IMR-90 (cell line): ENCODE data around the gene NFKBIB. TPM values are rescaled to one million over a fixed set of nuclear protein-coding genes. Genes with fewer than 3 reads are reported as not detected.

Experiments used
- ATAC-seq: fragments of 200-7000 bp; cut with Tn5 transposase; 2 replicates; pipeline ENCODE4 v1.9.1; 2020; ENCODE audit warnings: low read depth, mild to moderate bottlenecking, moderate library complexity
- BruUV-seq: library from RNA; stranded (reverse); fragments of 400-500 nt; replicated peaks from 2 replicates; lab custom pipeline; 2021; lab: Mats Ljungman, UMichigan
- CTCF ChIA-PET: fragments of 300-600 bp; formaldehyde crosslinking; extraction: SDS; loops from one replicate; lab custom pipeline; 2021; ENCODE audit warnings: antibody characterized with exemption; lab: Yijun Ruan, JAX
- POLR2A ChIA-PET: fragments of 300-600 bp; sonication (Branson Sonifier 250); formaldehyde crosslinking; loops from one replicate; lab custom pipeline; 2022; ENCODE audit warnings: antibody characterized with exemption; ENCODE audit not compliant: unreplicated experiment; lab: Charles Lee
- DNase-seq: peaks from one replicate; pipeline ENCODE4 v3.0.0; 2013
- H2AFZ ChIP-seq: replicated peaks from 2 replicates; pipeline ENCODE3; 2013; ENCODE audit warnings: low read length, mild to moderate bottlenecking; ENCODE audit not compliant: poor library complexity
- H2AK5ac ChIP-seq: 2 replicates; pipeline ENCODE4 v1.6.1; 2013; ENCODE audit warnings: low read depth, low read length, inconsistent platforms
- H2AK9ac ChIP-seq: replicated peaks from 2 replicates; pipeline ENCODE3; 2013; ENCODE audit warnings: mild to moderate bottlenecking, low read depth, low read length, moderate library complexity; ENCODE audit not compliant: poor library complexity
- H2BK120ac ChIP-seq: 2 replicates; pipeline ENCODE4 v1.6.1; 2013; ENCODE audit warnings: low read depth, low read length, inconsistent platforms
- H2BK15ac ChIP-seq: 3 replicates; pipeline ENCODE4 v1.6.1; 2013; ENCODE audit warnings: low read depth, low read length, inconsistent platforms
- H2BK20ac ChIP-seq: 2 replicates; pipeline ENCODE4 v1.6.1; 2013; ENCODE audit warnings: low read depth, mild to moderate bottlenecking, inconsistent platforms, low read length, moderate library complexity
- H2BK5ac ChIP-seq: 2 replicates; pipeline ENCODE4 v1.6.1; 2013; ENCODE audit warnings: mild to moderate bottlenecking, low read depth, low read length, inconsistent platforms; ENCODE audit not compliant: poor library complexity, severe bottlenecking
- H3K14ac ChIP-seq: replicated peaks from 2 replicates; pipeline ENCODE4 v1.6.1; 2013; ENCODE audit warnings: low read depth, low read length, inconsistent platforms
- H3K18ac ChIP-seq: 2 replicates; pipeline ENCODE4 v1.6.1; 2013; ENCODE audit warnings: low read depth, low read length, control low read depth
- H3K23ac ChIP-seq: 2 replicates; pipeline ENCODE4 v1.6.1; 2013; ENCODE audit warnings: low read depth, low read length, inconsistent platforms
- H3K27ac ChIP-seq: 2 replicates; pipeline ENCODE4 v1.5.1; 2013; ENCODE audit warnings: mild to moderate bottlenecking, control low read depth, low read length; ENCODE audit not compliant: insufficient read depth
- H3K27me3 ChIP-seq: 2 replicates; pipeline ENCODE4 v1.6.1; 2013; ENCODE audit warnings: low read length; ENCODE audit not compliant: control insufficient read depth, insufficient read depth
- H3K36me3 ChIP-seq: 2 replicates; pipeline ENCODE4 v1.6.1; 2013; ENCODE audit warnings: low read length, mixed read lengths; ENCODE audit not compliant: control insufficient read depth, insufficient read depth
- H3K4ac ChIP-seq: 2 replicates; pipeline ENCODE4 v1.6.1; 2013; ENCODE audit warnings: low read depth, low read length, inconsistent platforms
- H3K4me1 ChIP-seq: 2 replicates; pipeline ENCODE4 v1.6.1; 2013; ENCODE audit warnings: low read length, mixed read lengths; ENCODE audit not compliant: control insufficient read depth, insufficient read depth
- H3K4me2 ChIP-seq: 2 replicates; pipeline ENCODE4 v1.6.1; 2013; ENCODE audit warnings: low read depth, mild to moderate bottlenecking, control low read depth, low read length, moderate library complexity
- H3K4me3 ChIP-seq: 2 replicates; pipeline ENCODE4 v1.5.1; 2013; ENCODE audit warnings: low read depth, mild to moderate bottlenecking, control low read depth, low read length, moderate library complexity; ENCODE audit not compliant: insufficient read depth
- H3K56ac ChIP-seq: 2 replicates; pipeline ENCODE4 v1.6.1; 2013; ENCODE audit warnings: low read length, inconsistent platforms; ENCODE audit not compliant: insufficient read depth; ENCODE audit errors: extremely low read depth
- H3K79me1 ChIP-seq, 2 experiments: 2 replicates each; pipeline ENCODE4 v1.6.1; 2013; ENCODE audit warnings: low read length in 2 of 2, inconsistent platforms in 1 of 2, low read depth in 1 of 2
- H3K9ac ChIP-seq: 2 replicates; pipeline ENCODE4 v1.6.1; 2013; ENCODE audit warnings: low read depth, low read length, control low read depth
- H3K9me1 ChIP-seq: 2 replicates; pipeline ENCODE4 v1.6.1; 2013; ENCODE audit warnings: low read length, inconsistent platforms; ENCODE audit not compliant: insufficient read depth
- H3K9me3 ChIP-seq: 2 replicates; pipeline ENCODE4 v1.6.1; 2013; ENCODE audit warnings: low read length; ENCODE audit not compliant: control insufficient read depth, insufficient read depth
- H4K20me1 ChIP-seq: 2 replicates; pipeline ENCODE4 v1.6.1; 2013; ENCODE audit warnings: low read length, inconsistent platforms; ENCODE audit not compliant: insufficient read depth
- H4K5ac ChIP-seq: 2 replicates; pipeline ENCODE4 v1.6.1; 2013; ENCODE audit warnings: mild to moderate bottlenecking, low read depth, low read length, control low read depth
- H4K8ac ChIP-seq, 2 experiments: 2 replicates each; pipeline ENCODE4 v1.6.1; 2013; ENCODE audit warnings: low read depth in 2 of 2, low read length in 2 of 2, control low read depth in 1 of 2, inconsistent platforms in 1 of 2
- H4K91ac ChIP-seq: 2 replicates; pipeline ENCODE4 v1.6.1; 2013; ENCODE audit warnings: low read depth, low read length, inconsistent platforms; ENCODE audit not compliant: insufficient read depth
- BHLHE40 ChIP-seq: fragments of 150-350 bp; IDR thresholded peaks from 2 replicates; pipeline ENCODE4 v1.6.1; 2016; ENCODE audit warnings: mild to moderate bottlenecking, low read depth, low read length
- CEBPB ChIP-seq: IDR thresholded peaks from 2 replicates; pipeline ENCODE4 v1.6.1; 2012; ENCODE audit warnings: low read depth, low read length, improper control_type of control experiment
- CHD1 ChIP-seq: IDR thresholded peaks from 2 replicates; pipeline ENCODE4 v1.6.1; 2012; ENCODE audit warnings: low read depth, low read length, improper control_type of control experiment
- FOS ChIP-seq: fragments of 150-350 bp; IDR thresholded peaks from 2 replicates; pipeline ENCODE4 v1.6.1; 2016; ENCODE audit warnings: low read depth, low read length
- MAFK ChIP-seq: IDR thresholded peaks from 2 replicates; pipeline ENCODE4 v1.6.1; 2012; ENCODE audit warnings: low read depth, low read length, improper control_type of control experiment
- MXI1 ChIP-seq: IDR thresholded peaks from 2 replicates; pipeline ENCODE4 v1.6.1; 2012; ENCODE audit warnings: low read depth, mild to moderate bottlenecking, low read length, moderate library complexity, borderline replicate concordance
- NFE2L2 ChIP-seq: fragments of 150-350 bp; IDR thresholded peaks from 2 replicates; pipeline ENCODE4 v1.6.1; 2016; ENCODE audit warnings: low read depth, mild to moderate bottlenecking, low read length
- RAD21 ChIP-seq: IDR thresholded peaks from 2 replicates; pipeline ENCODE4 v1.6.1; 2012; ENCODE audit warnings: low read length, improper control_type of control experiment
- RCOR1 ChIP-seq: IDR thresholded peaks from 2 replicates; pipeline ENCODE4 v1.6.1; 2012; ENCODE audit warnings: mild to moderate bottlenecking, low read length, improper control_type of control experiment; ENCODE audit not compliant: insufficient replicate concordance
- RFX5 ChIP-seq: IDR thresholded peaks from 2 replicates; pipeline ENCODE4 v1.8.0; 2012; ENCODE audit warnings: low read depth, mild to moderate bottlenecking, low read length, moderate library complexity
- SMC3 ChIP-seq: fragments of 150-350 bp; IDR thresholded peaks from 2 replicates; pipeline ENCODE4 v1.6.1; 2016; ENCODE audit warnings: low read depth, mild to moderate bottlenecking, antibody characterized with exemption, low read length, moderate library complexity
- USF2 ChIP-seq: fragments of 150-350 bp; IDR thresholded peaks from 2 replicates; pipeline ENCODE4 v1.6.1; 2017; ENCODE audit warnings: mild to moderate bottlenecking, antibody characterized with exemption, low read length, low read depth
- WGBS, 2 experiments: methylation state at CpG; one replicate each; pipeline versions ENCODE4 v1.1.5 to v1.1.7; 2013; ENCODE audit warnings: missing lambda C conversion rate in 2 of 2; ENCODE audit not compliant: insufficient read length in 1 of 2; ENCODE audit errors: extremely low coverage in 2 of 2; 5-methylcytosine and 5-hydroxymethylcytosine counted together
- dilution Hi-C: fragments of 300-500 bp; cut with HindIII; formaldehyde crosslinking; loops from one replicate; pipeline ENCODE4 v1.14.3; 2018; ENCODE audit warnings: low sequenced_read_pairs; ENCODE audit not compliant: unreplicated experiment
- in situ Hi-C: fragments of 300-500 bp; cut with MboI; formaldehyde crosslinking; loops from 3 replicates; pipeline ENCODE4 v1.14.3; 2019; ENCODE audit warnings: low sequenced_read_pairs, inconsistent platforms, mixed read lengths
- intact Hi-C: fragments of 100-400 bp; cut with micrococcal nuclease; formaldehyde crosslinking; loops from 2 replicates; pipeline ENCODE4 v1.10.0; 2022
- polyA plus RNA-seq, 3 experiments: library from polyadenylated mRNA; depleted of rRNA; stranded (reverse); fragments of >200 nt; gene quantifications; 2 replicates each; pipeline ENCODE4 v1.2.3, GENCODE V29; 2012; ENCODE audit warnings: low replicate concordance in 1 of 3
- total RNA-seq: library from RNA; depleted of rRNA; stranded (reverse); fragments of >200 nt; gene quantifications from 2 replicates; pipeline ENCODE4 v1.2.3, GENCODE V29; 2012
- TF ChIP-seq, protein P1 (sequence below): fragments of 150-350 bp; IDR thresholded peaks from 2 replicates; pipeline ENCODE4 v1.6.1; 2016; ENCODE audit warnings: low read depth, mild to moderate bottlenecking, low read length, moderate library complexity, borderline replicate concordance

NFKBIB gene
- total and polyA plus RNA-seq, 2 of the 4 experiments (the other 2 are of a cell fraction), result 7.5 to 25.5 TPM

DNA sequence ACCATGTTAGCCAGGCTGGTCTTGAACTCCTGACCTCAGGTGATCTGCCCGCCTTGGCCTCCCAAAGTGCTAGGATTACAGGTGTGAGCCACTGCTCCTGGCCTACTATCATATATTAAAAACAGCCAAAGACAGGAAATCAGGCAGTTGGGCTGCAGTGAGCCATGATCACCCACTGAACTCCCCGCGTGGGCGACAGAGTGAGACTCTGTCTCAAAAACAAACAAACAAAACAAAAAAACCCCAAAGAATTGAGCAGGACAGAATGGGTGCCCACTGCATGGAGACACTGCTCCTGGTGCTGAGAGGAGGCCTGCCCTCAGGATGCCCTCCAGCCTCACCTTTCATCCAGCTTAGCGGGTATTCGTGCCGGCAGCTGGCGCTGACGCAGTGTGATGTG lies 16.5 kb upstream of the NFKBIB start:
- no peak overlapping the region for H2BK20ac ChIP-seq
- no peak overlapping the region for H3K18ac ChIP-seq
- BruUV-seq, result no TSS peak
- H3K79me1 ChIP-seq, result no peaks in the 10 kb centered on the region
- ChIA-PET POLR2A (no interaction called here), CTCF (no interaction called here)
- H2BK5ac ChIP-seq, result no peak overlapping the region
- no peak overlapping the region for H2BK15ac ChIP-seq
- intact Hi-C loops (no loop called here), in situ Hi-C loops (no loop called here), dilution Hi-C loops (no loop called here)
- no peak overlapping the region for H3K56ac ChIP-seq
- H2AFZ ChIP-seq, result no peak overlapping the region
- no peak for DNase-seq
- no peak overlapping the region for H2BK120ac ChIP-seq
- no peak overlapping the region for H4K5ac ChIP-seq
- no peak overlapping the region for H3K4ac ChIP-seq
- no peak overlapping the region for H4K8ac ChIP-seq
- no peak overlapping the region for H3K27ac ChIP-seq
- no peak overlapping the region for H3K4me3 ChIP-seq
- H3K14ac ChIP-seq, result no peak overlapping the region
- H4K20me1 ChIP-seq, result no peaks in the 10 kb centered on the region; the same call in 1 of the 2 replicates
- no peak overlapping the region for H3K9ac ChIP-seq
- TF ChIP-seq BHLHE40 (no peak), NFE2L2 (no peak), RFX5 (no peak), RCOR1 (no peak), MXI1 (no peak), CHD1 (no peak), RAD21 (no peak), SMC3 (no peak), CEBPB (no peak), USF2 (no peak), FOS (no peak), MAFK (no peak)
- TF ChIP-seq, protein P1, sequence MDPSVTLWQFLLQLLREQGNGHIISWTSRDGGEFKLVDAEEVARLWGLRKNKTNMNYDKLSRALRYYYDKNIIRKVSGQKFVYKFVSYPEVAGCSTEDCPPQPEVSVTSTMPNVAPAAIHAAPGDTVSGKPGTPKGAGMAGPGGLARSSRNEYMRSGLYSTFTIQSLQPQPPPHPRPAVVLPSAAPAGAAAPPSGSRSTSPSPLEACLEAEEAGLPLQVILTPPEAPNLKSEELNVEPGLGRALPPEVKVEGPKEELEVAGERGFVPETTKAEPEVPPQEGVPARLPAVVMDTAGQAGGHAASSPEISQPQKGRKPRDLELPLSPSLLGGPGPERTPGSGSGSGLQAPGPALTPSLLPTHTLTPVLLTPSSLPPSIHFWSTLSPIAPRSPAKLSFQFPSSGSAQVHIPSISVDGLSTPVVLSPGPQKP, result no peak
- no peak overlapping the region for H3K23ac ChIP-seq
- no peaks in the 10 kb centered on the region for H3K4me1 ChIP-seq
- H2AK9ac ChIP-seq, result no peak overlapping the region
- ATAC-seq, result no peak
- H3K9me3 ChIP-seq, result no peaks in the 10 kb centered on the region
- no peaks in the 10 kb centered on the region for H3K27me3 ChIP-seq
- WGBS, 2 experiments, result no CpG with 5 or more reads among the region's 9 CpGs
- no peak overlapping the region for H2AK5ac ChIP-seq
- no peak overlapping the region for H4K91ac ChIP-seq
- H3K36me3 ChIP-seq, result peaks cover 16% of the 10 kb centered on the region
- H3K9me1 ChIP-seq, result no peaks in the 10 kb centered on the region
- H3K4me2 ChIP-seq, result no peak overlapping the region
